HepG2 (cell line): Measurements from ENCODE around the gene ZMYND8. TPM values are rescaled to one million over a fixed set of nuclear protein-coding genes. Genes with fewer than 3 reads are reported as not detected.

Experiments
- ERF ChIP-seq: IDR thresholded peaks from 2 replicates; pipeline ENCODE4 v1.6.1; 2018; ENCODE audit warnings: missing biosample characterization, missing genetic modification reagents
- FIP1L1 ChIP-seq: fragments of 200-400 bp; formaldehyde crosslinking; IDR thresholded peaks from 2 replicates; pipeline ENCODE4 v1.6.1; 2018; ENCODE audit warnings: low read depth, mild to moderate bottlenecking, low read length, moderate library complexity, borderline replicate concordance; ENCODE audit not compliant: insufficient read depth
- HOXA3 ChIP-seq: sonication (generic); formaldehyde crosslinking; IDR thresholded peaks from 2 replicates; pipeline ENCODE4 v1.5.0; 2020; ENCODE audit warnings: missing genetic modification reagents
- HOXD1 ChIP-seq: sonication (generic); formaldehyde crosslinking; IDR thresholded peaks from 2 replicates; pipeline ENCODE4 v1.5.0; 2020; ENCODE audit warnings: missing genetic modification reagents
- KLF12 ChIP-seq: sonication (generic); formaldehyde crosslinking; IDR thresholded peaks from 2 replicates; pipeline ENCODE4 v1.4.0; 2020; ENCODE audit warnings: missing genetic modification reagents, borderline replicate concordance
- KMT2A ChIP-seq: sonication (generic); formaldehyde crosslinking; IDR thresholded peaks from 2 replicates; pipeline ENCODE4 v1.4.0; 2020; ENCODE audit warnings: missing genetic modification reagents
- MED1 ChIP-seq: sonication (generic); formaldehyde crosslinking; IDR thresholded peaks from 2 replicates; pipeline ENCODE4 v1.4.0; 2020; ENCODE audit warnings: missing genetic modification reagents
- NRL ChIP-seq: sonication (generic); formaldehyde crosslinking; IDR thresholded peaks from 2 replicates; pipeline ENCODE4 v1.5.0; 2020; ENCODE audit warnings: missing genetic modification reagents, mild to moderate bottlenecking, moderate library complexity, borderline replicate concordance
- ONECUT2 ChIP-seq: sonication (generic); formaldehyde crosslinking; IDR thresholded peaks from 2 replicates; pipeline ENCODE4 v1.4.0; 2020; ENCODE audit warnings: missing genetic modification reagents
- PHF21A ChIP-seq: sonication (generic); formaldehyde crosslinking; IDR thresholded peaks from 2 replicates; pipeline ENCODE4 v1.5.0; 2020; ENCODE audit warnings: mild to moderate bottlenecking, missing genetic modification reagents
- POLR2A ChIP-seq, 2 experiments: IDR thresholded peaks; 2 replicates each; pipeline ENCODE4 v1.6.1; 2011; ENCODE audit warnings: low read depth in 2 of 2, low read length in 2 of 2, mild to moderate bottlenecking in 1 of 2, moderate library complexity in 1 of 2; ENCODE audit not compliant: insufficient read depth in 1 of 2
- SALL1 ChIP-seq: sonication (generic); formaldehyde crosslinking; IDR thresholded peaks from 2 replicates; pipeline ENCODE4 v1.8.0; 2022; ENCODE audit warnings: mild to moderate bottlenecking, missing genetic modification reagents
- SIN3A ChIP-seq: IDR thresholded peaks from 2 replicates; pipeline ENCODE4 v1.6.1; 2011; ENCODE audit warnings: low read depth, mild to moderate bottlenecking, control low read depth, low read length, borderline replicate concordance
- SRSF1 ChIP-seq: fragments of 200-400 bp; formaldehyde crosslinking; optimal IDR thresholded peaks from 2 replicates; pipeline ENCODE3; 2017; ENCODE audit warnings: mild to moderate bottlenecking, low read depth, low read length, moderate library complexity
- TRIM22 ChIP-seq: fragments of 450-650 bp; IDR thresholded peaks from 2 replicates; pipeline ENCODE4 v1.6.1; 2017
- U2AF1 ChIP-seq: fragments of 200-400 bp; formaldehyde crosslinking; optimal IDR thresholded peaks from 2 replicates; pipeline ENCODE3; 2017; ENCODE audit warnings: mild to moderate bottlenecking, low read depth, low read length
- ZNF124 ChIP-seq: sonication (generic); formaldehyde crosslinking; IDR thresholded peaks from 2 replicates; pipeline ENCODE4 v1.4.0; 2020; ENCODE audit warnings: missing genetic modification reagents
- ZNF253 ChIP-seq: sonication (generic); formaldehyde crosslinking; IDR thresholded peaks from 2 replicates; pipeline ENCODE4 v1.8.0; 2022; ENCODE audit warnings: mild to moderate bottlenecking, missing genetic modification reagents, borderline replicate concordance
- ZNF274 ChIP-seq: sonication (generic); formaldehyde crosslinking; IDR thresholded peaks from 2 replicates; pipeline ENCODE4 v1.5.1; 2020; ENCODE audit warnings: mild to moderate bottlenecking, missing genetic modification reagents
- ZNF280D ChIP-seq: sonication (generic); formaldehyde crosslinking; IDR thresholded peaks from 2 replicates; pipeline ENCODE4 v1.5.1; 2020; ENCODE audit warnings: mild to moderate bottlenecking, missing genetic modification reagents
- ZNF337 ChIP-seq: sonication (generic); formaldehyde crosslinking; IDR thresholded peaks from 2 replicates; pipeline ENCODE4 v1.5.1; 2020; ENCODE audit warnings: missing genetic modification reagents, low read depth, mild to moderate bottlenecking, borderline replicate concordance
- ZNF678 ChIP-seq: sonication (generic); formaldehyde crosslinking; IDR thresholded peaks from 2 replicates; pipeline ENCODE4 v1.4.0; 2020; ENCODE audit warnings: mild to moderate bottlenecking, missing genetic modification reagents
- ZNF777 ChIP-seq: sonication (generic); formaldehyde crosslinking; IDR thresholded peaks from 2 replicates; pipeline ENCODE4 v1.4.0; 2020; ENCODE audit warnings: missing genetic modification reagents
- ZNF816 ChIP-seq: sonication (generic); formaldehyde crosslinking; IDR thresholded peaks from 2 replicates; pipeline ENCODE4 v1.8.0; 2022; ENCODE audit warnings: missing genetic modification reagents, mild to moderate bottlenecking, borderline replicate concordance
- ZSCAN25 ChIP-seq: sonication (generic); formaldehyde crosslinking; IDR thresholded peaks from 2 replicates; pipeline ENCODE4 v1.8.0; 2022; ENCODE audit warnings: mild to moderate bottlenecking, missing genetic modification reagents
- polyA plus RNA-seq, 8 experiments: library from polyadenylated mRNA; depleted of rRNA in 3 of 8; stranded (reverse) in 7 of 8; unstranded in 1 of 8; fragments of >200 nt; fragmentation: Illumina TruSeq in 4 of 8; extraction: Trizol in 4 of 8; gene quantifications; 2 replicates each; pipeline versions ENCODE4 v1.2.1 to v1.2.3, GENCODE V29; 2011 to 2016; ENCODE audit warnings: low read depth in 4 of 8, missing spikeins in 1 of 8, mixed read lengths in 1 of 8; ENCODE audit not compliant: insufficient read depth in 1 of 8
- total RNA-seq, 5 experiments: library from RNA; depleted of rRNA; stranded (reverse); fragments of >200 nt; fragmentation: Illumina TruSeq; extraction: Trizol; gene quantifications; 2 replicates each; pipeline ENCODE4 v1.2.3, GENCODE V29; 2016; ENCODE audit warnings: low read depth in 1 of 5

ZMYND8 gene
- total and polyA plus RNA-seq, 2 of the 13 experiments (the other 11 are each of a cell fraction or from before 2014, with no cell fraction given): 53.9 to 84.7 TPM

- TF ChIP-seq SIN3A: peak; percentile 5; the same call in 1 of the 2 replicates
- peak; percentile 10; the same call in 1 of the 2 replicates for TF ChIP-seq HOXA3 (CRISPR knock-in tag)
- TF ChIP-seq FIP1L1: no peak
- TF ChIP-seq ZNF124 (CRISPR knock-in tag): 0 out of 2 replicates have a peak, but pooled peaks have one; percentile 1
- TF ChIP-seq ONECUT2 (CRISPR knock-in tag): 0 out of 2 replicates have a peak, but pooled peaks have one; percentile 8
- TF ChIP-seq MED1 (CRISPR knock-in tag): peak; percentile 45; the same call in 1 of the 2 replicates
- no peak for TF ChIP-seq KMT2A
- TF ChIP-seq ZNF280D (CRISPR knock-in tag): 0 out of 2 replicates have a peak, but pooled peaks have one; percentile 24
- 0 out of 2 replicates have a peak, but pooled peaks have one; percentile 36 for TF ChIP-seq ZNF337 (CRISPR knock-in tag)
- peak; percentile 81 for TF ChIP-seq U2AF1
- peak; percentile 42; the same call in 1 of the 2 replicates for TF ChIP-seq SALL1 (CRISPR knock-in tag)
- TF ChIP-seq ZNF253 (CRISPR knock-in tag): peak; percentile 55; the same call in 1 of the 2 replicates
- TF ChIP-seq NRL (CRISPR knock-in tag): 0 out of 2 replicates have a peak, but pooled peaks have one; percentile 11
- TF ChIP-seq ERF (CRISPR knock-in tag): peak; percentile 16; the same call in 1 of the 2 replicates
- TF ChIP-seq POLR2A (IDR thresholded peaks at IDR 0.05; ENCODE audit: insufficient read depth in 1 of 2, low read depth in 2 of 2, low read length in 2 of 2): no peak
- TF ChIP-seq ZNF777: 0 out of 2 replicates have a peak, but pooled peaks have one; percentile 19
- TF ChIP-seq KLF12: peak; percentile 51; the same call in 1 of the 2 replicates
- no peak for TF ChIP-seq TRIM22
- peak; percentile 18 for TF ChIP-seq SRSF1
- TF ChIP-seq ZSCAN25 (CRISPR knock-in tag): 0 out of 2 replicates have a peak, but pooled peaks have one; percentile 12
- peak; percentile 27; the same call in 1 of the 2 replicates for TF ChIP-seq ZNF678
- TF ChIP-seq PHF21A (CRISPR knock-in tag): 0 out of 2 replicates have a peak, but pooled peaks have one; percentile 22
- TF ChIP-seq HOXD1 (CRISPR knock-in tag): 0 out of 2 replicates have a peak, but pooled peaks have one; percentile 33
- TF ChIP-seq ZNF816 (CRISPR knock-in tag): no peak
- TF ChIP-seq ZNF274: 0 out of 2 replicates have a peak, but pooled peaks have one; percentile 53
These were observed 36.8 kb downstream of the ZMYND8 start (continued) for GRCh38 chr20:47319517-47320252.
